H1 (cell line): ENCODE data around the gene TP73.

Experiments
- CHD2 ChIP-seq: IDR thresholded peaks from 2 replicates; pipeline ENCODE4 v1.6.1; 2012; ENCODE audit warnings: low read length, improper control_type of control experiment
- CREB1 ChIP-seq: IDR thresholded peaks from 2 replicates; pipeline ENCODE4 v1.6.1; 2012; ENCODE audit warnings: inconsistent platforms
- GABPA ChIP-seq: IDR thresholded peaks from 2 replicates; pipeline ENCODE4 v1.6.1; 2011; ENCODE audit warnings: mild to moderate bottlenecking, low read length, moderate library complexity, borderline replicate concordance; ENCODE audit not compliant: insufficient read depth
- JUND ChIP-seq: IDR thresholded peaks from 2 replicates; pipeline ENCODE4 v1.6.1; 2011; ENCODE audit warnings: mild to moderate bottlenecking, improper control_type of control experiment, low read length
- POLR2A ChIP-seq, 2 experiments: IDR thresholded peaks; 1 replicate in 1 of 2; 2 replicates in 1 of 2; pipeline ENCODE4 v1.6.1; 2011; ENCODE audit warnings: low read depth in 2 of 2, low read length in 2 of 2, mild to moderate bottlenecking in 2 of 2; ENCODE audit errors: control extremely low read depth in 1 of 2
- POLR2AphosphoS5 ChIP-seq: IDR thresholded peaks from 2 replicates; pipeline ENCODE4 v1.6.1; 2011; ENCODE audit warnings: low read depth, low read length
- RAD21 ChIP-seq, 2 experiments: IDR thresholded peaks in 1 of 2; conservative IDR thresholded peaks in 1 of 2; 2 replicates each; pipeline ENCODE4 v1.6.1; 2011; ENCODE audit warnings: low read depth in 2 of 2, low read length in 2 of 2, improper control_type of control experiment in 1 of 2, inconsistent platforms in 1 of 2, mild to moderate bottlenecking in 1 of 2, moderate library complexity in 1 of 2
- SIRT6 ChIP-seq: IDR thresholded peaks from one replicate; pipeline ENCODE4 v1.7.1; 2012; ENCODE audit warnings: low read length, inconsistent platforms
- TAF1 ChIP-seq: IDR thresholded peaks from 2 replicates; pipeline ENCODE4 v1.6.1; 2011; ENCODE audit warnings: mild to moderate bottlenecking, low read depth, low read length
- TF ChIP-seq, protein P1 (sequence below), 3 experiments: IDR thresholded peaks; 1 replicate in 2 of 3; 2 replicates in 1 of 3; pipeline versions ENCODE4 v1.5.1 to v1.6.1; 2011; ENCODE audit warnings: low read length in 3 of 3, mild to moderate bottlenecking in 3 of 3, inconsistent platforms in 2 of 3, low read depth in 1 of 3, moderate library complexity in 1 of 3; ENCODE audit not compliant: insufficient read depth in 1 of 3; ENCODE audit errors: control extremely low read depth in 1 of 3

DNA sequence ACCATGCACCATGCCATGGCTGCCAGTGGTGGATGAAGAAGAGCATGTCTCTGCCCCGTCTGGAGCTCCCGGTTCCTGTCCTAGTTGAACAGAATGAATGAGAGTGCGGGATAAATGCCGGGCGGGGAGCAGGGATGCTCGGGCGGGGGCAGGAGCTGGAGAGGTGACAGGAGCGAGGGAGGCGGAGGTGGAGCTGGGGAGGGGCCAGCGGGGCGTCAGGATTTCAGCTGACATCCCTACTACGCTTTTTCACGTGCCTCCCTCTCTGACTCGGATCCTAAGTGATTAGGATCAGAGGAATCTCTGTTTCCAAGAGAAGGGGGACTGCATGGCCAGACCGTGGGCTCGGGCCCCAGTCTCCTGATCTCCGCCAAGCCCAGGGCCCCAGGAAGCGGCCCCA is 47.3 kb downstream of the TP73 start:
- TF ChIP-seq, protein P1, sequence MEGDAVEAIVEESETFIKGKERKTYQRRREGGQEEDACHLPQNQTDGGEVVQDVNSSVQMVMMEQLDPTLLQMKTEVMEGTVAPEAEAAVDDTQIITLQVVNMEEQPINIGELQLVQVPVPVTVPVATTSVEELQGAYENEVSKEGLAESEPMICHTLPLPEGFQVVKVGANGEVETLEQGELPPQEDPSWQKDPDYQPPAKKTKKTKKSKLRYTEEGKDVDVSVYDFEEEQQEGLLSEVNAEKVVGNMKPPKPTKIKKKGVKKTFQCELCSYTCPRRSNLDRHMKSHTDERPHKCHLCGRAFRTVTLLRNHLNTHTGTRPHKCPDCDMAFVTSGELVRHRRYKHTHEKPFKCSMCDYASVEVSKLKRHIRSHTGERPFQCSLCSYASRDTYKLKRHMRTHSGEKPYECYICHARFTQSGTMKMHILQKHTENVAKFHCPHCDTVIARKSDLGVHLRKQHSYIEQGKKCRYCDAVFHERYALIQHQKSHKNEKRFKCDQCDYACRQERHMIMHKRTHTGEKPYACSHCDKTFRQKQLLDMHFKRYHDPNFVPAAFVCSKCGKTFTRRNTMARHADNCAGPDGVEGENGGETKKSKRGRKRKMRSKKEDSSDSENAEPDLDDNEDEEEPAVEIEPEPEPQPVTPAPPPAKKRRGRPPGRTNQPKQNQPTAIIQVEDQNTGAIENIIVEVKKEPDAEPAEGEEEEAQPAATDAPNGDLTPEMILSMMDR (IDR thresholded peaks at IDR 0.05; ENCODE audit: control extremely low read depth in 1 of 3, insufficient read depth in 1 of 3, low read depth in 1 of 3, low read length in 3 of 3) = no peak
- no peak for TF ChIP-seq GABPA
- TF ChIP-seq SIRT6 = no peak
- TF ChIP-seq POLR2AphosphoS5 = no peak
- TF ChIP-seq TAF1 = no peak
- TF ChIP-seq CREB1 = no peak
- no peak for TF ChIP-seq CHD2
- TF ChIP-seq JUND = no peak
- TF ChIP-seq POLR2A (IDR thresholded peaks at IDR 0.05; ENCODE audit: control extremely low read depth in 1 of 2, low read depth in 2 of 2, low read length in 2 of 2) = no peak
- no peak for TF ChIP-seq RAD21 (IDR thresholded peaks at IDR 0.05 in 1 of 2, conservative IDR thresholded peaks at IDR 0.05 in 1 of 2; ENCODE audit: low read depth in 2 of 2, low read length in 2 of 2)
